Tibial artery (tissue), 4 donors: ENCODE results near the gene AEN.

Experiments used
- DNase-seq, 2 donors: peaks; one replicate each; pipeline ENCODE4 v3.0.0-alpha.2; 2019
- H3K27ac ChIP-seq, 2 donors: fragments of 200-600 bp; sonication (generic) in 1 of 2; 1 replicate in 1 of 2; 2 replicates in 1 of 2; pipeline ENCODE4 v1.5.1; 2018 to 2019; ENCODE audit warnings: mild to moderate bottlenecking in 1 of 2
- H3K27me3 ChIP-seq, 2 donors: fragments of 200-600 bp; sonication (generic) in 1 of 2; one replicate each; pipeline versions ENCODE4 v1.5.1 to v1.6.0; 2016 to 2019
- H3K36me3 ChIP-seq, 3 donors: fragments of 200-600 bp; sonication (generic) in 2 of 3; one replicate each; pipeline ENCODE4 v1.5.1; 2016 to 2019; ENCODE audit warnings: mild to moderate bottlenecking in 2 of 3
- H3K4me1 ChIP-seq, 4 donors: fragments of 200-600 bp; sonication (generic) in 2 of 4; 1 replicate in 3 of 4; 2 replicates in 1 of 4; pipeline ENCODE4 v1.5.1; 2016 to 2019
- H3K4me3 ChIP-seq, 2 donors: fragments of 200-600 bp; sonication (generic) in 1 of 2; 1 replicate in 1 of 2; 2 replicates in 1 of 2; pipeline ENCODE4 v1.5.1; 2018 to 2019; ENCODE audit warnings: mild to moderate bottlenecking in 2 of 2
- H3K9me3 ChIP-seq, 3 donors: fragments of 200-600 bp; sonication (generic) in 1 of 3; one replicate each; pipeline ENCODE4 v1.5.1; 2016 to 2019
- intact Hi-C: fragments of 100-400 bp; cut with DNase I; formaldehyde crosslinking; loops from one replicate; pipeline ENCODE4 v1.15.0; 2023; ENCODE audit warnings: low total_unique reads
- TF ChIP-seq, protein P1 (sequence below), 2 experiments: fragments of 200-600 bp in 1 of 2; fragments of 450-650 bp in 1 of 2; IDR thresholded peaks; one replicate each; pipeline ENCODE4 v1.5.1; 2017 to 2019; ENCODE audit warnings: antibody characterized with exemption in 2 of 2, mild to moderate bottlenecking in 1 of 2, moderate library complexity in 1 of 2

Gene AEN

DNA sequence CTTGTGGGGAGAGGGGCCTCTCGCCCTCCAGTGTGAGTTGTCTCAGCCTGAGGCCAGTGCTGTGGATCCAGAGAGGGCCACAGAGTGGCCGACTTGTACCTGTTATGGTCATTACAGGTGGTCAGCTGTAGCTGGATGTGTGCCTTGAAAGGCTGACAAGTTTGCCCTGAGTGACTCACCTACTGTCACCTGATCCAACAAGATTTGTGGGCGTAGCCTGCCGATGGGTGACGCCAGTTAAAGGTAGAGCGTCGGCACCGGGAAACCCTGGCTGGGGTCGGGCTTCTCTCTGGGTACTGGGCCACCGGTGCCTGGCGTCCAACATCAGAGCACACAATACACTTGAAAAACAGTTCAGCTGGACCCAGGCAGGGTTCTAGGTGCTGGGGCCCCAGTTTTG is 14.9 kb downstream of the AEN start:
- TF ChIP-seq, protein P1, sequence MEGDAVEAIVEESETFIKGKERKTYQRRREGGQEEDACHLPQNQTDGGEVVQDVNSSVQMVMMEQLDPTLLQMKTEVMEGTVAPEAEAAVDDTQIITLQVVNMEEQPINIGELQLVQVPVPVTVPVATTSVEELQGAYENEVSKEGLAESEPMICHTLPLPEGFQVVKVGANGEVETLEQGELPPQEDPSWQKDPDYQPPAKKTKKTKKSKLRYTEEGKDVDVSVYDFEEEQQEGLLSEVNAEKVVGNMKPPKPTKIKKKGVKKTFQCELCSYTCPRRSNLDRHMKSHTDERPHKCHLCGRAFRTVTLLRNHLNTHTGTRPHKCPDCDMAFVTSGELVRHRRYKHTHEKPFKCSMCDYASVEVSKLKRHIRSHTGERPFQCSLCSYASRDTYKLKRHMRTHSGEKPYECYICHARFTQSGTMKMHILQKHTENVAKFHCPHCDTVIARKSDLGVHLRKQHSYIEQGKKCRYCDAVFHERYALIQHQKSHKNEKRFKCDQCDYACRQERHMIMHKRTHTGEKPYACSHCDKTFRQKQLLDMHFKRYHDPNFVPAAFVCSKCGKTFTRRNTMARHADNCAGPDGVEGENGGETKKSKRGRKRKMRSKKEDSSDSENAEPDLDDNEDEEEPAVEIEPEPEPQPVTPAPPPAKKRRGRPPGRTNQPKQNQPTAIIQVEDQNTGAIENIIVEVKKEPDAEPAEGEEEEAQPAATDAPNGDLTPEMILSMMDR (IDR thresholded peaks at IDR 0.05), result no peak
- no peaks in the 10 kb centered on the region for H3K27me3 ChIP-seq
- H3K9me3 ChIP-seq, result no peaks in the 10 kb centered on the region
- no peak for DNase-seq
- intact Hi-C loops, result no loop called here
- peaks cover 1 to 26% (median 8%) of the 10 kb centered on the region in 3 donors for H3K36me3 ChIP-seq
- peaks cover 0 to 25% (median 19%) of the 10 kb centered on the region in 4 donors for H3K4me1 ChIP-seq
- no peak overlapping the region for H3K4me3 ChIP-seq
- peak overlapping the region in 1 of 2 donors; percentile 96 for H3K27ac ChIP-seq

DNA sequence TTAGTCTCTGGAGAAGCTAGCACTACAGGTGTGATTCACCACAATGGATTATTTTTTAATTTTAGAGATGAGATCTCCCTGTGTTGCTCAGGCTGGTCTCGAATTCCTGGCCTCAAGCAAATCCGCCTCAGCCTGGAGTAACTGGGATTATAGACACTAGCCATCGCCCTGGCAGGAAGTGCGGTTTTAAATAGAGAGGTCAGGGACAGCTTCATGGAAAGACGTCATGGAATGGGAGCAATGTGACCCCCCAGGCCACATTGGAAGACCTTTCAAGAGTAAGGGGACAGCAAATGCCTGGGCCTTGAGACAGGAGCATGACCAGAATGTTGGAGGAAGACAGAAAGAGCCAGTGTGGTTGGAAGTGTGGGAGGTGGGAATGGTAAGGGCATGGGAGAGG is 15.5 kb downstream of the AEN start:
- no peak for DNase-seq
- intact Hi-C loops, result no loop called here
- Histone ChIP-seq H3K27ac (peak overlapping the region in 1 of 2 donors; percentile 96), H3K4me1 (peaks cover 0 to 25% (median 19%) of the 10 kb centered on the region in 4 donors), H3K9me3 (no peaks in the 10 kb centered on the region), H3K27me3 (no peaks in the 10 kb centered on the region), H3K36me3 (peaks cover 0 to 20% (median 2%) of the 10 kb centered on the region in 3 donors), H3K4me3 (no peak overlapping the region)
- TF ChIP-seq, protein P1 (IDR thresholded peaks at IDR 0.05), result no peak

DNA sequence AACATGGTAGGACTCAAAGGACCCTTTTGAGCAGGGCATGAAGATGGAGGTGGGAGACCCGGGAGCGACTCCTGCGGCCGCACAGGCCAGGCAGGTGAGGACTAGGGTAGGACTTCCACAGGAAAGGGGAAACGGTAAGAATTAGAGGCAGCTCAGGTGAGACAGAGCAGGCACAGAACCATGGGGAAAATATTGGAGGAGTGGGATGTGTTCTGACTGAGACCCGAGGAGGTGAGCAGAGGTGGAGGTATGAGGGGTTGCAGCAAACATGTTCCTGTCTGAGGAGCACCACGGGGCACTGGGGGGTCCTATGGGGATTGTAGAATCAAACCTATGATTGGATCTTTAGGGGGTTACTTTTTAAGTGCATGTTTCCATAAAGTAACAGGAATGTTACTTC is 16.3 kb downstream of the AEN start:
- TF ChIP-seq, protein P1 (IDR thresholded peaks at IDR 0.05), result no peak
- peaks cover 0 to 15% (median 0%) of the 10 kb centered on the region in 3 donors for H3K36me3 ChIP-seq
- peak; percentile 11 to 37 for DNase-seq
- H3K9me3 ChIP-seq, result no peaks in the 10 kb centered on the region
- H3K27me3 ChIP-seq, result no peaks in the 10 kb centered on the region
- H3K4me3 ChIP-seq, result no peak overlapping the region
- peaks cover 0 to 25% (median 19%) of the 10 kb centered on the region in 4 donors for H3K4me1 ChIP-seq
- intact Hi-C loops, result no loop called here
- peak overlapping the region; percentile 96 to 98 for H3K27ac ChIP-seq

DNA sequence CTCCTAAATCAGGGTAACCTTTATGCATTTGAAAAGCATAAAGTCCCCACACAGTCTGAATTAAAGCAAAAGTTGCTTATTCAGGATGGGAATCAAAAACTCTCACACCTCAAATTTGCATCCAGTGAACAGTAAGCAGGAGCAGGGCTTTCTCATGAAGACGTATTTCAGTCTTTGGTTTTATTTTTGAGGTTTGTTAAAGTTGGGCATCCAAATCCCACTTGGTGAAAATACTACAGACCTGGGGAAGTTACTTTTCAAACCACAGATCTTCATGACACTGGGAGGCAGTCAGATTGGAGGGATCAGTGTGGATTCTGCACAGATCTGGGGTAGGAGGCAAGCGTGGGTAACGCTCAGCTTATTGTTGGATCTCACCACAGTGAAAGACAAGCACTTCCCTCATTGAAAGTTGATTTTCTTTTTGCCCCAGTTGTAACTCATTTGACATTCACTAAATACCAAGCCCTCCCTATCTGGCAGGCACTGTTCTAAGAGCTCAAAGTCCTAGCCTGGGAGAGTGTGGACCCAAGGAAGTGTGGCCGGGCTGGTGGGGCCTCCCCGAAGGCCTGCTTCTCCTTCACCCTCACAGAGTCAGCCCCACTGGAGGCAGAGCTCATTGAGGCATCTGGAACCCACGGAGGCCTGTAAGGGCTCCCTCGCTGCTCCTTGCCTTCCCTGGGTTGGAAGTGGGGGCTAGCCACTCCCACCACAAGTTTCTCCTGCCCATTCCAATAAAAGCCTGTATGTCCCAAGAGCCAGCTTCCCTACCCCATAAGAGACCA is 16.9 kb downstream of the AEN start:
- H3K27me3 ChIP-seq, result no peaks in the 10 kb centered on the region
- H3K9me3 ChIP-seq, result no peaks in the 10 kb centered on the region
- TF ChIP-seq, protein P1 (IDR thresholded peaks at IDR 0.05), result no peak
- H3K27ac ChIP-seq, result peak overlapping the region; percentile 96 to 98
- intact Hi-C loops, result no loop called here
- DNase-seq, result peak in 1 of 2 donors; percentile 24
- H3K36me3 ChIP-seq, result peaks cover 0 to 9% (median 0%) of the 10 kb centered on the region in 3 donors
- H3K4me3 ChIP-seq, result peak overlapping the region; percentile 51 to 56
- H3K4me1 ChIP-seq, result peaks cover 0 to 25% (median 19%) of the 10 kb centered on the region in 4 donors

DNA sequence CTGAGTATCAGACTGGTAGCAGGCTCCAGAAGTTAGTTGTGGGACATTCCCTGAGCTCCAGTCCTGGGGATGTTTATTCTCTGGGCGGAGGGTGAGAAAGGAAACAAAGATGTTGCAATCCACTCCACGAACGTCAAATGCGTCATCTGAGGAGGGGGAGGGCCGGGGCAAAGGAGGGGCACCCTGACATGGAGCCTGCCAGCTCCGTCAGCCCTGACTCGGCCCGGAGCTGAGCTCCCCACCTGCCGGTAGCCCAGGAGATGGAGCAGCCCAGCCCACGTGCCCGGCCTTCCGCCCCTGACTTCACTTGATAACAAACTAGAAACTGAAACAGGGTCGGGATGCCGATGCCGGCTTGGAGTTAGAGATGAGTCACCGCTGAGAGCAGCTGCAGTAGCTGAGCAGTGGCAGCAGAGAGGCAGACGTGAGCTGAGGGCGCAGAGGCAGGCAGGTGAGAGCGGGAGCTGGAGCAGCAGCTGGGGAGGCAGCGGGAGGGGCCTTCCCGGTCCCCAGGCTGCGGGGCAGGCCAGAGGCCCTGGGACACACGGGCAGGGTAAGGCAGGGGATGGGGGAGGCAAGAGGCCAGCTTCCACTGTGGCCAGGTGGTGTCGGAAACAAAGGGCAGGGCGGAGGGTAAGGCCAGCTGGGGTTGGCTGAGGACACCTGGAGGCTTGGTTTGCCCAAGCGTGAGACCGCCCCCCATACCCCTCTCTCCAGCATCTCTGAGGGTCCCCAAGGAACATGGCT is 17.7 kb downstream of the AEN start, which contains the start of gene ISG20:
ISG20 (plus strand) TSS at position 391 of the 747 bp plus-strand sequence; CDS start at position 742, 351 bp downstream.
- Histone ChIP-seq H3K4me3 (peak within 1 kb of the TSS; percentile 51 to 56), H3K4me1 (peaks cover 0 to 25% (median 19%) of the 10 kb centered on the region in 4 donors), H3K27ac (peak within 1 kb of the TSS; percentile 96 to 98), H3K36me3 (peaks cover 0 to 5% (median 0%) of the 10 kb centered on the region in 3 donors), H3K27me3 (no peaks in the 10 kb centered on the region), H3K9me3 (no peaks in the 10 kb centered on the region)
- DNase-seq, result peak; percentile 96 to 98
- intact Hi-C loops, result no loop called here
- TF ChIP-seq, protein P1 (IDR thresholded peaks at IDR 0.05), result peak; percentile 45 to 56
